GM18507 (cell line): Measurements from ENCODE around the gene AFAP1L1.
A peak's percentile ranks its signal among the peaks of the same experiment; 100 is the strongest.

Source experiments
- DNase-seq: peaks from one replicate; pipeline ENCODE4 v3.0.0; 2011; ENCODE audit warnings: low read depth; ENCODE audit not compliant: insufficient read length; ENCODE audit errors: extremely low spot score
- FAIRE-seq: peaks from 2 replicates; lab custom pipeline; 2011; peaks lifted over from hg19 to GRCh38; lab: Jason Lieb, UNC

AFAP1L1 gene

GRCh38 chr5:149333711-149334443 is 62.2 kb downstream of the AFAP1L1 start:
- FAIRE-seq, result no peak
- DNase-seq, result no peak

GRCh38 chr5:149337736-149338135 is 66.1 kb downstream of the AFAP1L1 start:
- FAIRE-seq, result no peak

GRCh38 chr5:149338364-149338763 is 66.7 kb downstream of the AFAP1L1 start:
- FAIRE-seq (no peak), DNase-seq (no peak)

More at GRCh38 chr5:149337736-149338135, 66.1 kb downstream of the AFAP1L1 start:
- DNase-seq, result no peak

GRCh38 chr5:149340920-149341319 is 69.3 kb downstream of the AFAP1L1 start:
- FAIRE-seq, result no peak
- no peak for DNase-seq

- FAIRE-seq, result no peak
- DNase-seq, result no peak
These were observed 70.2 kb downstream of the AFAP1L1 start for GRCh38 chr5:149341876-149342275.

GRCh38 chr5:149344151-149344550 is 72.5 kb downstream of the AFAP1L1 start:
- DNase-seq (no peak), FAIRE-seq (no peak)

GRCh38 chr5:149345147-149345891 is 73.7 kb downstream of the AFAP1L1 start, which contains the start of gene GRPEL2:
GRPEL2 (plus strand) TSS chr5:149345499; CDS start chr5:149345540, 41 bp downstream.
- peak; percentile 94 for DNase-seq
- FAIRE-seq, result peak; percentile 95

GRCh38 chr5:149345892-149346222 is 74.2 kb downstream of the AFAP1L1 start:
- FAIRE-seq (no peak), DNase-seq (no peak)

GRCh38 chr5:149348518-149348917 is 76.9 kb downstream of the AFAP1L1 start:
- FAIRE-seq (no peak), DNase-seq (no peak)

GRCh38 chr5:149349382-149349781 is 77.7 kb downstream of the AFAP1L1 start:
- DNase-seq (no peak), FAIRE-seq (no peak)

GRCh38 chr5:149352169-149352568 is 80.5 kb downstream of the AFAP1L1 start:
- no peak for FAIRE-seq
- no peak for DNase-seq

- FAIRE-seq, result no peak
These were observed 82.3 kb downstream of the AFAP1L1 start for GRCh38 chr5:149353911-149354310.

GRCh38 chr5:149355688-149356087 is 84.0 kb downstream of the AFAP1L1 start:
- DNase-seq (no peak), FAIRE-seq (no peak)

More at GRCh38 chr5:149353911-149354310, 82.3 kb downstream of the AFAP1L1 start:
- DNase-seq, result no peak

GRCh38 chr5:149356391-149356790 is 84.7 kb downstream of the AFAP1L1 start:
- no peak for FAIRE-seq
- DNase-seq, result no peak

GRCh38 chr5:149357370-149358293 is 86.0 kb downstream of the AFAP1L1 start, which contains the start of gene PCYOX1L:
PCYOX1L (plus strand) TSS chr5:149358046; CDS start chr5:149358069, 23 bp downstream.
- DNase-seq, result peak; percentile 92
- peak; percentile 92 for FAIRE-seq

GRCh38 chr5:149358294-149358651 is 86.6 kb downstream of the AFAP1L1 start:
- FAIRE-seq, result no peak
- DNase-seq, result no peak

- DNase-seq, result no peak
- no peak for FAIRE-seq
These were observed 87.3 kb downstream of the AFAP1L1 start for GRCh38 chr5:149358868-149359495.

- FAIRE-seq, result no peak
- no peak for DNase-seq
These were observed 88.6 kb downstream of the AFAP1L1 start for GRCh38 chr5:149360272-149360671.

GRCh38 chr5:149362541-149362940 is 90.9 kb downstream of the AFAP1L1 start:
- FAIRE-seq (no peak), DNase-seq (no peak)
